Astrocyte (in vitro differentiated cells and primary cell): ENCODE results near the gene EPPIN. TPM values are rescaled to one million over a fixed set of nuclear protein-coding genes. Genes with fewer than 3 reads are reported as not detected.

Source experiments
- DNase-seq: peaks from one replicate; pipeline ENCODE4 v3.0.0-alpha.2; 2010; ENCODE audit warnings: low read depth
- FAIRE-seq: peaks from 2 replicates; lab custom pipeline; 2011; peaks lifted over from hg19 to GRCh38; lab: Jason Lieb, UNC
- H2AFZ ChIP-seq: 2 replicates; pipeline ENCODE4 v1.6.0; 2012; ENCODE audit warnings: low read depth, low read length, inconsistent platforms
- H3K27ac ChIP-seq: 2 replicates; pipeline ENCODE4 v1.5.1; 2011; ENCODE audit warnings: low read depth, low read length, inconsistent platforms
- H3K27me3 ChIP-seq: 2 replicates; pipeline ENCODE4 v1.6.0; 2011; ENCODE audit warnings: low read length, inconsistent platforms; ENCODE audit not compliant: insufficient read depth
- H3K36me3 ChIP-seq: 2 replicates; pipeline ENCODE4 v1.5.1; 2011; ENCODE audit warnings: low read length, inconsistent platforms; ENCODE audit not compliant: insufficient read depth
- H3K4me1 ChIP-seq: 2 replicates; pipeline ENCODE4 v1.5.1; 2011; ENCODE audit warnings: low read length, inconsistent platforms; ENCODE audit not compliant: insufficient read depth
- H3K4me2 ChIP-seq: 2 replicates; pipeline ENCODE4 v1.6.0; 2012; ENCODE audit warnings: low read length, inconsistent platforms
- H3K4me3 ChIP-seq: 2 replicates; pipeline ENCODE4 v1.5.1; 2011; ENCODE audit warnings: low read depth, mild to moderate bottlenecking, low read length, inconsistent platforms; ENCODE audit not compliant: insufficient read depth
- H3K79me2 ChIP-seq: 2 replicates; pipeline ENCODE4 v1.6.0; 2012; ENCODE audit warnings: mild to moderate bottlenecking, low read length, inconsistent platforms; ENCODE audit not compliant: insufficient read depth
- H3K9ac ChIP-seq: 2 replicates; pipeline ENCODE4 v1.6.0; 2012; ENCODE audit warnings: mild to moderate bottlenecking, low read length, inconsistent platforms
- H3K9me3 ChIP-seq: 2 replicates; pipeline ENCODE4 v1.5.1; 2012; ENCODE audit warnings: low read depth, mild to moderate bottlenecking, low read length, inconsistent platforms; ENCODE audit not compliant: insufficient read depth
- H4K20me1 ChIP-seq: 2 replicates; pipeline ENCODE4 v1.6.0; 2012; ENCODE audit warnings: low read length, inconsistent platforms; ENCODE audit not compliant: insufficient read depth
- H3K27ac Mint-ChIP-seq: one replicate; pipeline ENCODE4 v1.8.0; 2021; ENCODE audit warnings: mild to moderate bottlenecking, mixed read lengths; ENCODE audit not compliant: unreplicated experiment
- H3K27me3 Mint-ChIP-seq: one replicate; pipeline ENCODE4 v1.8.0; 2021; ENCODE audit warnings: low read depth, mixed read lengths; ENCODE audit not compliant: unreplicated experiment
- H3K36me3 Mint-ChIP-seq: one replicate; pipeline ENCODE4 v1.8.0; 2021; ENCODE audit warnings: low read depth, mixed read lengths; ENCODE audit not compliant: unreplicated experiment
- H3K4me1 Mint-ChIP-seq: one replicate; pipeline ENCODE4 v1.8.0; 2021; ENCODE audit warnings: low read depth, mixed read lengths; ENCODE audit not compliant: unreplicated experiment
- H3K4me3 Mint-ChIP-seq: one replicate; pipeline ENCODE4 v1.8.0; 2021; ENCODE audit warnings: mild to moderate bottlenecking, moderate library complexity, mixed read lengths; ENCODE audit not compliant: unreplicated experiment
- H3K9me3 Mint-ChIP-seq: one replicate; pipeline ENCODE4 v1.8.0; 2021; ENCODE audit warnings: mild to moderate bottlenecking, mixed read lengths; ENCODE audit not compliant: unreplicated experiment
- EZH2 ChIP-seq: IDR thresholded peaks from 2 replicates; pipeline ENCODE4 v1.6.1; 2012; ENCODE audit warnings: mild to moderate bottlenecking, low read length, inconsistent platforms; ENCODE audit not compliant: insufficient read depth
- total RNA-seq: library from RNA; stranded (reverse); gene quantifications from 2 replicates; pipeline ENCODE4 v1.2.1, GENCODE V29; 2021
- TF ChIP-seq, protein P1 (sequence below): IDR thresholded peaks from 2 replicates; pipeline ENCODE4 v1.5.1; 2011; ENCODE audit warnings: low read depth, mild to moderate bottlenecking, inconsistent platforms, low read length, moderate library complexity; ENCODE audit not compliant: insufficient read depth

EPPIN gene
- total RNA-seq, 1 donor from 2014 or later, result not detected

DNA sequence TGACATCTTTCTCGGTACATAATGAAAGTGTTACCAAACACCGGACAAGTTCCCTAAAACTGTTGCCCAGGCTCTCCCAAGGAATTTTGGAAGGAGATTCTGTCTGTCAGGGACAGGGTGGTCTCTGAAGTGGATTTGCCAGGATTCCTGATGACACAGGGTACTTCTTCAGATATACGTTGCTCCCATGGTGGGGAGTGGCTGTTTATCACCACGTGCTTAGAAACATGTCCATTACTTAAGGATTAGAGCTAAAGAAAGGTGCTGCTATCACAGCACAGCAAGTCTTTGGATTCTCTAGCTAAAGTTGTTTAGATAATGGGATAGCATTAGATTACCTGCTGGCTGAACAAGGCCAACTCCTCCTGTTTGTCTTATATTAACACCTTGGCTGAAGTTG, 38.1 kb downstream of the EPPIN start:
- H3K9me3 ChIP-seq, result no peaks in the 10 kb centered on the region
- no peaks in the 10 kb centered on the region for H4K20me1 ChIP-seq
- no peak for DNase-seq
- Mint-ChIP-seq H3K4me3 (no peak overlapping the region), H3K27ac (no peak overlapping the region), H3K36me3 (no peaks in the 10 kb centered on the region), H3K9me3 (no peaks in the 10 kb centered on the region), H3K4me1 (no peaks in the 10 kb centered on the region), H3K27me3 (peaks cover 12% of the 10 kb centered on the region)
- TF ChIP-seq, protein P1, sequence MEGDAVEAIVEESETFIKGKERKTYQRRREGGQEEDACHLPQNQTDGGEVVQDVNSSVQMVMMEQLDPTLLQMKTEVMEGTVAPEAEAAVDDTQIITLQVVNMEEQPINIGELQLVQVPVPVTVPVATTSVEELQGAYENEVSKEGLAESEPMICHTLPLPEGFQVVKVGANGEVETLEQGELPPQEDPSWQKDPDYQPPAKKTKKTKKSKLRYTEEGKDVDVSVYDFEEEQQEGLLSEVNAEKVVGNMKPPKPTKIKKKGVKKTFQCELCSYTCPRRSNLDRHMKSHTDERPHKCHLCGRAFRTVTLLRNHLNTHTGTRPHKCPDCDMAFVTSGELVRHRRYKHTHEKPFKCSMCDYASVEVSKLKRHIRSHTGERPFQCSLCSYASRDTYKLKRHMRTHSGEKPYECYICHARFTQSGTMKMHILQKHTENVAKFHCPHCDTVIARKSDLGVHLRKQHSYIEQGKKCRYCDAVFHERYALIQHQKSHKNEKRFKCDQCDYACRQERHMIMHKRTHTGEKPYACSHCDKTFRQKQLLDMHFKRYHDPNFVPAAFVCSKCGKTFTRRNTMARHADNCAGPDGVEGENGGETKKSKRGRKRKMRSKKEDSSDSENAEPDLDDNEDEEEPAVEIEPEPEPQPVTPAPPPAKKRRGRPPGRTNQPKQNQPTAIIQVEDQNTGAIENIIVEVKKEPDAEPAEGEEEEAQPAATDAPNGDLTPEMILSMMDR, result no peak
- no peak for TF ChIP-seq EZH2
- no peaks in the 10 kb centered on the region for H3K79me2 ChIP-seq
- no peak overlapping the region for H2AFZ ChIP-seq
- no peak overlapping the region for H3K4me2 ChIP-seq
- H3K27ac ChIP-seq, result no peak overlapping the region
- no peaks in the 10 kb centered on the region for H3K4me1 ChIP-seq
- H3K9ac ChIP-seq, result no peak overlapping the region
- FAIRE-seq, result no peak
- H3K27me3 ChIP-seq, result peaks cover 3% of the 10 kb centered on the region
- H3K4me3 ChIP-seq, result no peak overlapping the region
- no peaks in the 10 kb centered on the region for H3K36me3 ChIP-seq

DNA sequence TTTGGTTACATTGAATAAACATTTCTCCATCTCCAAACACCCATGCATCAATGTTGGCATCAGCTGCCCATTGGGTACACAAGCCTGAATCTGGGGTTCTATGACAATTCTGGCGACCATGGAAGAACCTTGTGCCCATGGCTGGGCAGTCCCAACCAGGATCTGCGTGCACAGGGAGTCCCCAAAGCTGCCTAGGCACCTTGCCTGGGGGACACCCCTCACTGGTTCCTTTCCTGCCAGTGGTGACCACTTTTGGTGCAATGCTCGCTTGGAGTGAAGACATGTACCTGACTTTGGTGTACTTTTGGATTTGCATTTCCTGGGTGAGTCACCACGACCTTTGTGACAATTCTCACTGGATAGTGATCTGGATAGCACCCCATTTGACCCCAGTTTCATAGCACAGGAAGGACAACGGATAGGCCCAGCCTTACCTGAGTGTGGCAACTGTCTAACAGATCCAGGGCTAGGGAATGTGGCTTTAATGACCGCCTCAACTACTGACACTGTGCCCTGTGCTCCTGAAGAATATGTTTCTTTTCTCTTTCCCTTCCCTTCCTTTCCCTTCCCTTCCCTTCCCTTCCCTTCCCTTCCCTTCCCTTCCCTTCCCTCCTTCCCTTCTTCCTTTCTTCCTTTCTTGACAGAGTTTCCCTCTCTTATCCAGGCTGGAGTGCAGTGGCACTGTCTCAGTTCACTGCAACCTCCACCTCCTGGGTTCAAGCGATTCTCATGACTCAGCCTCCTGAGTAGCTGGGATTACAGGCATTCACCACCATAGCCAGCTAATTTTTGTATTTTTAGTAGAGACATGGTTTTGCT, 38.9 kb downstream of the EPPIN start:
- no peak for TF ChIP-seq EZH2
- TF ChIP-seq, protein P1, result no peak
- no peaks in the 10 kb centered on the region for H3K4me1 ChIP-seq
- FAIRE-seq, result no peak
- Mint-ChIP-seq H3K27ac (no peak overlapping the region), H3K27me3 (peaks cover 11% of the 10 kb centered on the region), H3K4me1 (no peaks in the 10 kb centered on the region), H3K4me3 (no peak overlapping the region), H3K9me3 (no peaks in the 10 kb centered on the region), H3K36me3 (no peaks in the 10 kb centered on the region)
- no peaks in the 10 kb centered on the region for H3K79me2 ChIP-seq
- H3K27me3 ChIP-seq, result peaks cover 3% of the 10 kb centered on the region
- H3K9ac ChIP-seq, result no peak overlapping the region
- H4K20me1 ChIP-seq, result no peaks in the 10 kb centered on the region
- no peak overlapping the region for H3K4me2 ChIP-seq
- H3K4me3 ChIP-seq, result no peak overlapping the region
- no peak overlapping the region for H3K27ac ChIP-seq
- no peak overlapping the region for H2AFZ ChIP-seq
- no peaks in the 10 kb centered on the region for H3K36me3 ChIP-seq
- H3K9me3 ChIP-seq, result no peaks in the 10 kb centered on the region
- no peak for DNase-seq
